GM19395 (cell line): ENCODE measurements around the gene LATS1.
"Not testable (repeated sequence)": the region's sequence is repeated elsewhere in the genome, so short reads cannot be mapped to it uniquely, and the experiment has no call there.

ENCODE experiments used
- ATAC-seq: cut with Tn5 transposase; IDR thresholded peaks from one replicate; pipeline ENCODE4 v1.9.1; 2021; ENCODE audit warnings: mild to moderate bottlenecking, moderate library complexity; ENCODE audit not compliant: unreplicated experiment

LATS1 gene

DNA sequence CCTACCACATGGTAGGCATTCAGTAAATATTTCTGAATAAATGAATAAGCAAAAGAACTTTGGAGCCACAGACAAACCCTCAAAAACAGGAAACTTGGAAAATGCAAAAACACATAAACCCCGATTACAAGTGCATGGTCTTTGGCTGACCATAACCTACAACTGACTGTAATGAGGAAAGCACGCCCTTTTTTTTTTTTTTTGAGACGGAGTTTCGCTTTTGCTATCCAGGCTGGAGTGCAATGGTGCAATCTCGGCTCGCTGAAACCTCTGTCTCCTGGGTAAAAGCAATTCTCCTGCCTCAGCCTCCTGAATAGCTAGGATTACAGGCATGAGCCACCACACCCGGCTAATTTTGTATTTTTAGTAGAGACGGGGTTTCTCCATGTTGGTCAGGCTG is 11.9 kb upstream of the LATS1 start:
- no peak for ATAC-seq

DNA sequence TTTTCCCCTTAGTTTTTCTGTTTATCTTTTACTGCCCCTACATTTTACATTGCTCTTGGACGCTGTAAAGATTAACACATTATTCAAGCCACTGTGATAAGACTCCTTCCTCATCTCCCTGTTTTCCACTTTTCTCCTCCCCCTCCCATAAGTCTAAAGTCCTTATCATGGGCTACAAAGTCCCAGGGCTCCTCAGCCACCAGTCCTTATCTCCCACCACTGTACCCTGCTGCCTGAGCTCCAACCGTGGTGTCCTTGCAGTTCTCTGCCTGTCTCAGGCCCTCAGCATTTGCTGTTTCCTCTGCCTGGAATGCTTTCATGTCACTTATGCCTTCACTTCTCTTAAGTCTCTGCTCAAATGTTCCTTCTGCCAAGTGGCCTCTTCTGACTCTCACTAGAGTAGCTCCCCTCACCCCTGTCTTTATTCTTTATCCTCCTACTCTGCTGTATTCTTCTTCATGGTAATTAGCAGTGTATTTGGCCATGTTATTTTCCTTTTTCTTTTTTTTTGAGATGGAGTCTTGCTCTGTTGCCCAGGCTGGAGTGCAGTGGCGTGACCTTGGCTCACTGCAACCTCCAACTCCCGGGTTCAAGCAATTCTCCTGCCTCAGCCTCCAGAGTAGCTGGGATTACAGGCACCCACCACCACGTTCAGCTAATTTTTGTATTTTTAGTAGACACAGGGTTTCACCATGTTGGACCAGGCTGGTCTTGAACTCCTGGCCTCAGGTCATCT is 10.8 kb upstream of the LATS1 start:
- ATAC-seq: no peak

DNA sequence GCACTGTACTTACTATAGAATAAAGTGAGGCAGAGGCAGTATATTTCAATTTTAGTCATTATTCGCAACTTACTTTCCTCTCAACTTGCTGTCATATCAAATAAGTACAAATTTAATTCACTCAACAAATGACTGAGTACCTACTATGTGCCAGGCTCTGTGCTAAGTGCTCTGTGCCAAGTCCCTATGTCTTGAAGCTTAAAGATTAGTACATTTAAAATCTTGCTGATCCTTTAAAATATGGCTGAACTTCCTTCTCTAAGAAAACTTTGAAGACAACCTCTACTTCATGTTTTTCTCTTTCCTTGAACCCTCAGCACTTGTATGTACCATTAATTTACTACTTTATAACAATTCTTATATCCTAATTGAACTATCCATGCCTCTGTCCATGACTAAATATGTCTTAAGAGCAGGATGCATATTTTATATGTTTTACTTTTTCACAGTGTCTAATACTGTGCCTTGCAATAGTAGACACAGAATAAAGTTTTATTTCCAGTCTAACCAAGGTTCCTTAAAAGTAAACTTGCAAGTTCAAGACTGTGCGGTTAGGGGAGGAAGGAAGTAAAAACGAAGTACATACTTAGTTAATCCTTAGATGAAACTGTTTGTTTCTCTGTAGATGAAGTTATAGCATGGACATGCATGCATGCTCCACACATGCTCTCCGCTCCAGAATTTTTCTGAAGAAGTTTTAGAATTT is 10.0 kb upstream of the LATS1 start:
- ATAC-seq: no peak

DNA sequence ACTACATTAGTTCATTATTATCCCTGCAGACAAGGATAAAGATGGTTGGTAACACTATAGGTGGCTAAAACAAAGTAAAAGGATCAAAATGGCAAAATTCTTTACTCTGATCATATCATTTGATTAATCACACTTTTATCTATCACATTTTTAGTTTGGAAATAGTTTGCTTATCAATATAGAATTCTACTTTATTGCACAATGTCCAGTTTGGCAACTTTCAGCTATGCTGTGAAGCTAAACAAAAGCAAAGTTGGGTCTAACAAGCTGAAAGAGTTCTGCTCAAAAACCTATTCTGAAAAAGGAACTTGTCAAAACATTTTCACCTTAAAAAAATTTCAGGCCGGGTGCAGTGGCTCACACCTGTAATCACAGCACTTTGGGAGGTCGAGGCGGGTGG is 7.9 kb upstream of the LATS1 start:
- no peak for ATAC-seq

DNA sequence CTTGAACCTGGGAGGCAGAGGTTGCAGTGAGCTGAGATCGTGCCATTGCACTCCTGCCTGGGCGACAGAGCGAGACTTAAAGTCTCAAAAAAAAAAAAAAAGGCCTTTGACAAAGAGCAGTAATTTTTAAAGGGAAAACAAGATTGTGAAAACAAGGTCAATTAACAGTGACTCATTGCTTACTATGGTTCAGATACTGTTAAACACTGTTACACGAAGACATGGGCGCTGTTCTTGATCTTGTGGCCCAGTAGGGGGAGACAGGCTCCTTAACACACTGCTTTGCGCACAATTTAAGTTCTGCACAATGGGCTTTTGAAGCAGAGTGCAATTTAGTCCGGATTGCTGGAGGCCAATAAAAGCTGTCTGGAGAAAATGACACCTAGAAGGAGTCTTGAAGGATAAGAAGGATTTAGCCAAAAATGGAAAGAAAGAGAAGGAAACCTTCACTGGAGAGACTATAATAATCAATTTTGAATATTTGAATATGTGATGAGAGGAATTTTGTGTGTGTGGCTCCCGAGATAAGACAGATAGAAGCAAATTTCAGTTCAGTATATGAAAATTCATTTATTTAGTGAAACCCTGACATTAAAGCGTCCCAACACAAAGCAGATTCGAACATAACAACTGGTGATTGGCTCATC is 6.0 kb upstream of the LATS1 start:
- peak; percentile 60 for ATAC-seq

DNA sequence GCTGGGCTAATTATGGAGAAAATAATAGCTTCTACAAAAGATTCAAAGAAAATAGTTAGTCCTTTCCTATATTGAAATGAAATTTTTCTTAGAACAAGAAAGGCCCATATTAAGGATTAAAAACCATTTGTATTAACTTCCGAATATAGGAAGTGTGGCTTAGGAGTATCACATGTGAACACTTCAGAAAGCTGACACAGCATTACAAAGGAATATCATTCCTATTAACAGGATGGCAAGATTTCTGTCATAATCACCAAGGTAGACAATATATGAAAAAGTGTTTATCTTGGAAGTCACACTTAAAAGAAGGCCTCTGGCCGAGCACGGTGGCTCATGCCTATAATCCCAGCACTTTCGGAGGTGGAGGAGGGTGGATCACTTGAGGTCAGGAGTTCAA is 5.4 kb upstream of the LATS1 start:
- no peak for ATAC-seq

DNA sequence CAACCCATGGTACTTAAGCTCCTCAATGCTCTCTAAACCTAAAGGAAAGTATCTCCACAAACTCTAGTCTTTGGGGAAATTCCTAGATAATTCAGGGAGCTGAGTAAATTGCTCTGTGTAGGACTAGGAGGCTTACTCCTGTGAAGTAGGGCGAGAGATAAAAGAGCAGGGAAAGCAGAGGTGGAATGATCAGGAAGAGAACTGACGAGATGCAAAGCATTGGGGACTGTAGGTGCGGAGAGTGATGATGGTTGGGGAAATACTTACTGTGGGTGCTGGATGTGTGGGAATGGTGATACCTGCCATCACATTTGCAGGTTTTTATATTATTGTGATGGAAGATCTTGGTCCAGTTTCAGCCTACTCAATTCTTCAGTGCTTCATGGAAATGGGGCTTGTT is 1.6 kb upstream of the LATS1 start:
- ATAC-seq: no peak

DNA sequence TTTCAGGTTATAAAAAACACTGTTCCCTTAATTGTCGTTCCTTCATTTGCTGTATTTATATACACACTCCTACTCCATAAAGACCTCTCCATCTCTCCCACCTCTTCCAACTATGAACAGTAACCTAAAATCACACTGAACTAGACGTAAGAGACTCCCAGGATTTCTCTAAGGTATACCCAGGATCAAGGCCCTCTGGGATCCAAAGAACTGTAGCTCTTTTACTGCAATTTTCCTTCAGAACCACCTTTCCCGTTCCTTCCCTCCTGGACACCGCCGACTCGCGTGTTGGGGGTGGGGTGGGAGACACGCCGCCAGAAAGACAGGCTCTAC is 680 bp downstream of the LATS1 start:
- ATAC-seq: no peak

DNA sequence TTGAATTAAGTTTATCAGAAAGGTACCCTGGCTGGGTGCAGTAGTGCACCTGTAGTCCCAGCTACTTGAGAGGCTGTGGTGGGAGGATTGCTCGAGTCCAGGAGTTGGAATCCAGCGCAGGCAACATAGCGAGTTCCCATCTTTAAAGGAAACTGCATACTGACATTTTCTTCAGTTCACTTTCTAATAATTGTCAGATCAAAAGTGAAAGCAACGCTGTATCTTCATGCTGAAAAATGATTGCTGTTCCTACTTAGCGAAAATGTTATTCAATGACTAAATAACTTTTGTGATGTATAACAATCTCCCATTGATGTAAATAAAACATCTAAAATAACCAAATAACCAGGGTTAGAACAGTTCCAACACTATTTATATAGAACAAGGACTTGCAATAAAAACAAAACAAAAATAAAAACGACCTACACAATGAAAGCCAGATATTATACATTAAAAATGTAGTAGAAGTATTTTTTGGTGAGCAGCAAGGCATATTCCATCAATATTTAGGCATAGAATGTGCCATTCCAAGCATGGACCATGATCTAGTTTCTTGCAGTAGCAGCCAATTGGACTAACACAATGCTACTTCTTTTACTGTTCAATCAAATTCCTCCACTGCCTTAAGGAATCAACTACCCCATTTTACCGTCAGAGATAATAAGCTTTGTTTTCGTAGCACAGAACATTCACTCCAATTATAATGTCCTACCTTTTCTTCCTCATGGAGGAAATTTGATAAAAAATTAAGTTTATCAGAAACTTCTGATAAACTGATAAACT is 1.5 kb downstream of the LATS1 start:
- no peak for ATAC-seq

DNA sequence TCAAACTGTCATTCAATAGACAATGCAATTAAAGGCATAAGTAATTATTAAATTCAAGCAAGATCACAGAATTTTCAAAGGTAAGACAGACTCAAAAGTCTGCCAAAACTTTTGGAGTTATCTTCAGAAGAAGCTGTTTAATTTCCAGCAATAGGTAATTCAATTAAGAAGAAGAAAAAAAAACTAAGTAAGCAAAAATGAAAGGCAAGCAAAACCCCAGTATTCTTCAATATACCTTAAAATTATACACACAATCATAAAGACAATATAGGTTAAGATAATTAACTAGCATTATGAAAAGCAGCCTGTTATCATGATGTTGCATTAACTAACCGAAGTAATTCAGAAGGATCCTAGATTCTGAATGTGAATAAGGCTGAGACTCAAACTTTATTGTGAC is 3.5 kb downstream of the LATS1 start:
- no peak for ATAC-seq

DNA sequence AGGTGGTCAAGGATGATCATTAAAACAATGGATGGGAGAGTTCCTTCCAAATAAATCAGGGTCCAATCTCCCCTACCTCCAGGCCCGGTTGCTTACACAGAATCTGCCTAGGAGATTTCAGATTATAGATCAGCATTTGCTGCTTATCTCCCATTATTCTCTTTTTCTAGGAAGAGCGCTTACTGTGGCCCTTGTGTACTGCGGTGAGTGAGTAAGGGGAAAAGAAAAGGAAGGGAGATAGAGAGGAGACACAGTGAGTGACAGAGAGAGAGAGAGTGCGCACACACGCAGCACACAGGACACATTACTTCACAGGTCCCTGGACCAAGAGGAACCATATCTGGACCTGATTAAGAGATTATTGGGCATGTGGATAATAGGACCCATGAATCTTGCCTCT is 6.2 kb downstream of the LATS1 start:
- ATAC-seq: no peak

DNA sequence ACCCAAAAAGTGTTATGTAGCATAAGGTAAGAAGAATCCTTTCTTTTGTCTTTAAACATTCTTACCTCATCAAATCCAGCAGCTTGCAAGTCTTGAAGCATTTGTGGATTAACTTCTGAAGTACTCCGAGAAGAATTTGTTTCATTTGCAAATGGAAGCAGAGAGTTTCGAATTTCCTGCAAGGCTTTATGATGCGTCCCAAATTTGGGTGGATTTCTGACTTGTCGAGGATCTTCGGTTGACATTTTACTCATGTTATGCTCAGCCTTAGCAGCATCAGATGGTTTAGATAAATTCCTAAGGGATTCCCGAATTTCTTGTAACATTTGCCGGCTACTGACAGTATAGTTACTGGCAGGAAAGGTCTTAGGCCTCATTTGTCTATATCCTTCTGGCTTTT is 16.2 kb downstream of the LATS1 start:
- ATAC-seq: no peak

DNA sequence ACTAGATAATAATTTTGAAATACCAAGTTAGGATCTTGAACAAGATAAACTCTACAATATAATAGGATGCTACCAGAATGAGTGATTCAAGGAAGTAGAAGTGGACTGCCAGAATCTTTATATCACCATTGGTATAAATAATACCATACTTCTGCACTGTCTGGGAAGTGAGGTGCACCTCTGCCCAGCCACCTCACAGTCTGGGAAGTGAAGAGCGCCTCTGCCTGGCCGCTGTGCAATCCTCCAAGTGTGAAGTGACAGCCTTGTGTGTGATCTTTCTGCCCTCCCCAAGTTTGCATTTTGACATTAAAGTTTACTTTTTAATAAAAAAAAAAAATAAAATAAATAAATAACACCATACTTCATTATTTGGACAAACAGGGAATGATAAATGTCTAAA is 18.8 kb downstream of the LATS1 start:
- ATAC-seq: no peak

DNA sequence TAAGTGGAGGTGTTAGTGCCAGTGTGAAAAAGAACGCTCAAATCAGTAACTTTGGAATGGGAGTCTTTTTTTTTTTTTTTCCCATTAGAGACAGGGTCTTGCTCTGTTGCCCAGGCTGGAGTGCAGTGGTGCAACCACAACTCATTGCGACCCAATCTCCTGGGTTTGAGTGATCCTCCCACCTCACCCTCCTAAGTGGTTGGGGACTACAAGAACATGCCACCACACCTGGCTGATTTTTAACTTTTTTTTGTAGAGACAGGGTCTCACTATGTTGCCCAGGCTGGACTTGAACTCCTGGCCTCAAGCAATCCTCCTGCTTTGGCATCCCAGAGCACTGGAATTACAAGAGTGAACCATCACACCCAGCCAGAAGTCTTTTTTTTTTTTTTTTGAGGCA is 19.7 kb downstream of the LATS1 start:
- no peak for ATAC-seq

DNA sequence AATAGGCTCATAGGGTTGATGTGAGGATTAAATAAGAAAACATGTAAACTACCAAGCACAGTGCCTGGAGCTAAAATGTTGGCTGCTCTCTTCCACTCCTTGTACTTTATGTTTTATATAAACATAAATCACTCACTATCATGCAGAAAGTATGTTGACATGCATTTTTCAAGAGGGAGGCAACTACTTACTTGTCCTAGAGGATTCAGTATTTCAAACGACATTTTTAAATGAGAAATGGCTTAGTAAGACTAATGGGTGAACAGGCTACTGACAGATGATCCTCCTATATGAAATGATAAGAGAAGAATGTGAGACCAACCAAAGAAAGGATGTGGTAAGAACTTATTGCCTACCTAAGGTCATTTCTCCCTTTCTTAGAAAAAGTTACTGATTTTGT is 21.0 kb downstream of the LATS1 start:
- no peak for ATAC-seq

DNA sequence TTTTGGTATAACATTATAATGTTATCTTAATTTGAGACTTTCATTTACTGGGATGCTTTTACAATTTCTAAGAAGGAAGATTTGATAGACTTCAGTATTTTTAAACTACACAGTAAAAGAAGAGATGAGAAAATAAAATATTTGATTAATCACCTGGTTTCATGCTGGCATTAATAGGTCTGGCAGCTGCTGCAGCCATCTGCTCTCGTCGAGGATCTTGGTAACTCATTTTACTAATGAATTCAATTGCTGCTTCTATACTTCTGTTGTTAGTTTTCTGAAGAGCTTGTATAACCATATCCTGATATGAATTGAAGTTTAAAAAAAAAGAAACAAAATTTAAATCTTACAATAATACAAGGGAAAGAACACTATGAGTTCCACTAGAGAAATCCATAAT is 23.0 kb downstream of the LATS1 start:
- no peak for ATAC-seq

DNA sequence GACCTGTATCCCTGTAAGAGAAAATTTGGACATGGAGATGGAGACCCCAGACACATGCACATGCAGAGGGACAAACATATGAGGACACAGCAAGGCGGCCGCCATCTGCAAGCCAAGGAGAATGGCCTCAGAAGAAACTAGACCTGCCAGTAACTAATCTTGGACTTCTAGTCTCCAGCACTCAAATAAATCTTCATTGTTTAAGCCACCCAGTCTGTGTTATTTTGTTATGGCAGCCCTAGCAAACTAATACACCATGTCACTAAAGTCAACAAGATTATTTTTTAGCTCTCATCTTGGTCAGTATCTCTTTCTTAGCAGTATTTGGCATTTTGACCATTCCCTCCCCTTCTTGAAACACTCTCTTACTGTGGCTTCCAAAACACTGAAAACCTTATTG is 26.7 kb downstream of the LATS1 start:
- no peak for ATAC-seq

DNA sequence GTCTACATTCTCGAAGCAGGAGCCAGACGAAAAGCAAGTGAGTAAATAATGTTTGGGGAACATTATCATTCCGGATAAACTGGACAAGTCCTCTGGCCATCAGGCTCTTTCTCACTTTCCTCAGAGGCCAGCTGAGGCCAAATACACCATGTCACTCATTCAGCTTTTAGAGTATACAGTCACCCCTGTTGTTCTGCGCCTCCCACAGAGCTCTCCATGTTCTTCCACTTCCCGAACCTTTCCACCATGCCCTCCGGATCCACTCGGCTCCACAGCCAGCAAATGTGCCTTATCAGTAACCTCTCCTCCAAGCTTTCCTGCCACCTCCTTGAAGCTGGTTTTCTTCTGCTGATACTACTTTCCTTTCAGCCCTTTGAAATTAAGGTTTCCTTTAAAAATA is 31.7 kb downstream of the LATS1 start:
- no peak for ATAC-seq

DNA sequence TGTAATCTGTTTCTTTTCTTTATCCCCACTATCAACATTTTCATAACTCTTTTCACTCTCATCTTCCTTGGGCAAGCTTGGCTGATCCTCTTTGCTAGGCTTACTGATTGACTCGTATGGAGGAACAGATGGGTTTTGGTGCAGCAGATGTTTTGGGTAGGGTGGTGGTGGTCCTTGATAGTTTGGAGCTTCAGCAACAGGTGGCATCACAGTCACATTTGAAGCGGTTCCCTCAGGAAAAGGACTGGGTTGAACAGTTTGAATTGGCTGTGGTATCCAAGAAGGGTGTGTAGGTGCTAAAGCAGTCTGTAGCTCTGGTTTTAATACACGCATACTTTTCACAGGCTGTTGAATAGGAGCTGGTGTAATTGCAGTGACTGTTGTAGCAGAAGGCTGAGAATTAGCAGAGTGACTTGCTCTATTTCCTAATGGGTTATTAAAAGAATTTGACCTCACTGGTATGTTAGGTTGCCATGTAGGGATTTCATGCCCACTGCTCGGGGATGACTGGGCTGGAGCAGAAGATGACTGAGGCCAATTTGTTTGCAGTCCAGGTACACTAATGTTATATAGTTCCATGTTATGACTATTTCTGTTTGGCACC is 34.5 kb downstream of the LATS1 start:
- ATAC-seq: no peak

DNA sequence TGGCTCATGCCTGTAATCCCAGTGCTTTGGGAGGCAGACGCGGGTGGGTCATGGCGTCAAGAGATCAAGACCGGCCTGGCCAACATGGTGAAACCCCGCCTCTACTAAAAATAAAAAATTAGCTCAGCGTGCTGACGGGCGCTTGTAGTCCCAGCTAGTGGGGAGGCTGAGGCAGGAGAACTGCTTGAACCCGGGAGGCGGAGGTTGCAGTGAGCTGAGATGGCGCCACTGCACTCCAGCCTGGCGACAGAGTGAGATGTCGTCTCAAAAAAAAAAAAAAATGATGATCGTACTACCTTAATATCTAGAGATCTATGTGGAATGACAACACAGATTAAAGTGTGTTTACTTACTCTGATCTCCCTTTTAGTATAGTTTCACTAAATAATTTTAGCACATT is 36.1 kb downstream of the LATS1 start:
- ATAC-seq: not testable (repeated sequence)

DNA sequence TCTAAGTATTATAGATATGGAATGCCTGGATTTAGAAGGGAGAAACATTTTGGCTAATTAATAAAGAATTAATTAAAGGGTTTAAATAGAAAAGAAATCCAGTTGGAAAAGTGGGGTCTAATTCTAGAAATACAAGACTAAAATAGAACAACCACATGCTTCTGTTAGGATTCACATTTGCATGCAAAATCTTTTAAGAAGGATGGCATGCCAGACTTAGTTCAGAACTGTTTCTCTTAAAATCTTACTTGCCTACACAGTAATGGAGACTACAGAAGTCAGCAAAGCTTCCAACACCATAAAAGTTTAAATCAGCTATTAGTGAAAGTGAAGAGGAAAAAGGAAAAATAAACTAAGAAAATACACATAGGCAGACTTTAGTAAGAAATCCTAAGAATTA is 36.7 kb downstream of the LATS1 start:
- no peak for ATAC-seq
